ENCODE measurements around the gene GPR63. TPM values are rescaled to one million over a fixed set of nuclear protein-coding genes. Genes with fewer than 3 reads are reported as not detected.

GPR63 gene
- total RNA-seq, 4 donors from 2014 or later, result 0.11 to 0.95 (median 0.80) TPM

- no peaks in the 10 kb centered on the region for H3K36me3 ChIP-seq
- H3K9me3 ChIP-seq, result no peaks in the 10 kb centered on the region
- TF ChIP-seq POLR2A (IDR thresholded peaks at IDR 0.05), result no peak
- TF ChIP-seq CTCF (IDR thresholded peaks at IDR 0.05), result no peak
- intact Hi-C loops (cut with DNase I), result no loop called here
- WGBS, 2 donors, result 17 to 25% methylated on average over 1 of the region's 1 CpG
- no peak overlapping the region for H3K4me3 ChIP-seq
- no peaks in the 10 kb centered on the region for H3K27me3 ChIP-seq
- DNase-seq, result no peak
- no peak overlapping the region for H3K27ac ChIP-seq
- H3K4me1 ChIP-seq, result no peaks in the 10 kb centered on the region
Observed at GRCh38 chr6:96856856-96857255, 19.6 kb upstream of the GPR63 start.

- TF ChIP-seq CTCF (IDR thresholded peaks at IDR 0.05) (no peak), POLR2A (IDR thresholded peaks at IDR 0.05) (no peak)
- Histone ChIP-seq H3K4me3 (no peak overlapping the region), H3K27ac (no peak overlapping the region), H3K9me3 (no peaks in the 10 kb centered on the region), H3K4me1 (no peaks in the 10 kb centered on the region), H3K36me3 (no peaks in the 10 kb centered on the region), H3K27me3 (no peaks in the 10 kb centered on the region)
- no peak for DNase-seq
- intact Hi-C loops (cut with DNase I), result no loop called here
- 70 to 83% methylated on average over 2 of the region's 2 CpGs for WGBS, 2 donors
Observed at GRCh38 chr6:96853083-96853482, 15.8 kb upstream of the GPR63 start.

- intact Hi-C loops (cut with DNase I), result no loop called here
- H3K4me1 ChIP-seq, result no peaks in the 10 kb centered on the region
- H3K9me3 ChIP-seq, result no peaks in the 10 kb centered on the region
- no peaks in the 10 kb centered on the region for H3K27me3 ChIP-seq
- WGBS, 2 donors, result 94 to 100% methylated on average over 2 to 3 of the region's 3 CpGs
- no peak overlapping the region for H3K27ac ChIP-seq
- TF ChIP-seq POLR2A (IDR thresholded peaks at IDR 0.05) (no peak), CTCF (IDR thresholded peaks at IDR 0.05) (no peak)
- no peaks in the 10 kb centered on the region for H3K36me3 ChIP-seq
- DNase-seq, result no peak
- H3K4me3 ChIP-seq, result no peak overlapping the region
Observed at GRCh38 chr6:96852605-96853004, 15.3 kb upstream of the GPR63 start.

GRCh38 chr6:96851858-96852257 lies 14.6 kb upstream of the GPR63 start:
- intact Hi-C loops (cut with DNase I), result no loop called here
- peaks cover 0 to 3% (median 2%) of the 10 kb centered on the region in 3 donors for H3K9me3 ChIP-seq
- H3K4me3 ChIP-seq, result no peak overlapping the region
- no peaks in the 10 kb centered on the region for H3K27me3 ChIP-seq
- WGBS, 2 donors, result 75 to 89% methylated on average over 8 of the region's 8 CpGs
- no peak for TF ChIP-seq POLR2A (IDR thresholded peaks at IDR 0.05)
- no peak for TF ChIP-seq CTCF (IDR thresholded peaks at IDR 0.05)
- H3K27ac ChIP-seq, result no peak overlapping the region
- no peak for DNase-seq
- no peaks in the 10 kb centered on the region for H3K36me3 ChIP-seq
- no peaks in the 10 kb centered on the region for H3K4me1 ChIP-seq

GRCh38 chr6:96849615-96850014 lies 12.3 kb upstream of the GPR63 start:
- intact Hi-C loops (cut with DNase I), result no loop called here
- Histone ChIP-seq H3K4me3 (no peak overlapping the region), H3K27ac (no peak overlapping the region), H3K9me3 (peaks cover 0 to 11% (median 3%) of the 10 kb centered on the region in 3 donors), H3K36me3 (no peaks in the 10 kb centered on the region), H3K27me3 (no peaks in the 10 kb centered on the region), H3K4me1 (no peaks in the 10 kb centered on the region)
- DNase-seq, result no peak
- no peak for TF ChIP-seq CTCF (IDR thresholded peaks at IDR 0.05)
- 65 to 67% methylated on average over 2 of the region's 2 CpGs for WGBS, 2 donors

Data from esophagus squamous epithelium (tissue), 5 donors.